Measurements from ENCODE around the gene KRTAP4-16.

KRTAP4-16 gene

DNA sequence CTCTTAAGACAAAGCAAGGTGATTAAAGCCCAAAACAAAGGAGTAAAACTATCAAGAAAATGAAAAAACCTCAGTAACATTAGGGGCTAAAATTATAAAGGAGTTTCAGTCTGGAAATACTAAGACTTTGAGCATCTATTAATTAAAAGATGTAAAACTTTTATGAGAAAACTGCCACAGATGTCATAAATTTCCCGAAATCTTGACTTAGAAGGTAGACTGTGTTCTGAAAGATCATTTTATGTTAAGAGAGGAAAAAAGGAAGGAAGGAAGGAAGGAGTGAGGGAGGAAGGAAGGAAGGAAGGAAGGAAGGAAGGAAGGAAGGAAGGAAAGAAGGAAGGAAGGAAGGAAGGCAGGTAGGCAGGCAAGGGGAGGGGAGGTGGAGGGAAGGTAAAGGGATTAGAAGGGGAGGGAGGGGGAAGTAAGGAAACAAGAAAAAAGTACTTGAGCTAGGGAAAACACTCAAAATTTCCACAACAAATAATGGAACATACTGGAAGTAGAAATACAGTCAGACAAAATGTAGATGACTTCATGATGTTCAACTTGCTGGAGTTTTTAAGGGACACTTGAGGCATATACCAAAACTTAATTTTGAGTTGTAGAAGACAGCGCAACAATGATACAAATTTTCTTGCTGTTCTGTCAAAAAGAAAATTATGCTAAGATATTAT is 45.7 kb upstream of the KRTAP4-16 start:
- H3K36me3 ChIP-seq (ENCODE audit: insufficient read depth) = no peaks in the 10 kb centered on the region
- H3K4me2 ChIP-seq = no peak overlapping the region
- no peaks in the 10 kb centered on the region for H4K20me1 ChIP-seq (ENCODE audit: insufficient read depth)
- H3K4me1 ChIP-seq (ENCODE audit: low read depth, poor library complexity, severe bottlenecking) = no peaks in the 10 kb centered on the region
- TF ChIP-seq, protein P1, sequence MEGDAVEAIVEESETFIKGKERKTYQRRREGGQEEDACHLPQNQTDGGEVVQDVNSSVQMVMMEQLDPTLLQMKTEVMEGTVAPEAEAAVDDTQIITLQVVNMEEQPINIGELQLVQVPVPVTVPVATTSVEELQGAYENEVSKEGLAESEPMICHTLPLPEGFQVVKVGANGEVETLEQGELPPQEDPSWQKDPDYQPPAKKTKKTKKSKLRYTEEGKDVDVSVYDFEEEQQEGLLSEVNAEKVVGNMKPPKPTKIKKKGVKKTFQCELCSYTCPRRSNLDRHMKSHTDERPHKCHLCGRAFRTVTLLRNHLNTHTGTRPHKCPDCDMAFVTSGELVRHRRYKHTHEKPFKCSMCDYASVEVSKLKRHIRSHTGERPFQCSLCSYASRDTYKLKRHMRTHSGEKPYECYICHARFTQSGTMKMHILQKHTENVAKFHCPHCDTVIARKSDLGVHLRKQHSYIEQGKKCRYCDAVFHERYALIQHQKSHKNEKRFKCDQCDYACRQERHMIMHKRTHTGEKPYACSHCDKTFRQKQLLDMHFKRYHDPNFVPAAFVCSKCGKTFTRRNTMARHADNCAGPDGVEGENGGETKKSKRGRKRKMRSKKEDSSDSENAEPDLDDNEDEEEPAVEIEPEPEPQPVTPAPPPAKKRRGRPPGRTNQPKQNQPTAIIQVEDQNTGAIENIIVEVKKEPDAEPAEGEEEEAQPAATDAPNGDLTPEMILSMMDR (conservative IDR thresholded peaks at IDR 0.05; ENCODE audit: low read depth, low read length) = no peak
- no peak overlapping the region for H2AFZ ChIP-seq (ENCODE audit: low read depth)
- no peak overlapping the region for H3K4me3 ChIP-seq (IDR thresholded peaks at IDR 0.05; ENCODE audit: insufficient read depth, low read depth, low read length)
- no peak overlapping the region for H3K9ac ChIP-seq
- H3K27ac ChIP-seq = no peak overlapping the region
- no peaks in the 10 kb centered on the region for H3K27me3 ChIP-seq (ENCODE audit: insufficient read depth, low read depth)
- no peaks in the 10 kb centered on the region for H3K79me2 ChIP-seq (ENCODE audit: insufficient read depth, low read depth)

DNA sequence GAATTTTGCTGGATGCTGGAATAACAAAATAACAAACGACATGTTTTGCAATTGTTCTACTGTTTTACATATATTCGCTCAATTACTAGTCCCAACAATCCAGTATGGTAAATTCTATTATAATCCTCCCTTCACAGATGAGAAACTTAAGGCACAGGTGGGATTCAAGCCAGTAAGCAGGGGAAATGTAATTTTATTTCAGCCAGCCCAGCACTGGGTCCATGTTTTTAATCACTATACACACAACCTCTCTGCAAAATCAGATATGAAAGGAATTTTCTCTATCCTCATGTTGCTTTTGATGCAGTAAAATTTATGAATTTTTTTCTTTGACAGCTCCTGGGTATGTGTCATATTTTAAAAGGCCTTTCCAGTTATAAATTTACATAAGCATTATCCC is 43.3 kb upstream of the KRTAP4-16 start:
- no peaks in the 10 kb centered on the region for H4K20me1 ChIP-seq (ENCODE audit: insufficient read depth)

DNA sequence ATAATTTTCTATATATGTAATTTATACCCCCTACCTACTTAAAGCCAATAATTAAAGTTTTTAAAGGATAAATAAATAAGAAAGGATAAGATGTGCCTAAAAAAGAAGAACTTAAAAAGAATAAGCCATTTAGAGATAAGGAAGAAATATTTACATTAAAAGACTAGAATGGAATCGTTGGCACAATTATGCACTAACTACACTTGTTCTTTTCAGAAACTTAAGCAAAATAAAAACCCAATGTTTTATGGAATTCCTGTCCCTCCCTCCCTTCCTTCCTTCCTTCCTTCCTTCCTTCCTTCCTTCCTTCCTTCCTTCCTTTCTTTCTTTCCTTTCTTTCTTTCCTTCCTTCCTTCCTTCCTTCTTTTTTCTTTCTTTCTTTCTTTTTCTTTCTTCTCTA is 42.8 kb upstream of the KRTAP4-16 start:
- no peak overlapping the region for H2AFZ ChIP-seq (ENCODE audit: low read depth)
- no peaks in the 10 kb centered on the region for H3K4me1 ChIP-seq (ENCODE audit: low read depth, poor library complexity, severe bottlenecking)
- H3K36me3 ChIP-seq (ENCODE audit: insufficient read depth) = no peaks in the 10 kb centered on the region
- H3K4me2 ChIP-seq = no peak overlapping the region
- H3K9ac ChIP-seq = no peak overlapping the region
- H4K20me1 ChIP-seq (ENCODE audit: insufficient read depth) = no peaks in the 10 kb centered on the region
- TF ChIP-seq, protein P1 (conservative IDR thresholded peaks at IDR 0.05; ENCODE audit: low read depth, low read length) = no peak
- H3K79me2 ChIP-seq (ENCODE audit: insufficient read depth, low read depth) = no peaks in the 10 kb centered on the region
- no peak overlapping the region for H3K27ac ChIP-seq
- no peaks in the 10 kb centered on the region for H3K27me3 ChIP-seq (ENCODE audit: insufficient read depth, low read depth)
- no peak overlapping the region for H3K4me3 ChIP-seq (IDR thresholded peaks at IDR 0.05; ENCODE audit: insufficient read depth, low read depth, low read length)

More for the DNA sequence above, 43.3 kb upstream of the KRTAP4-16 start:
- Histone ChIP-seq H3K27me3 (ENCODE audit: insufficient read depth, low read depth) (no peaks in the 10 kb centered on the region), H3K79me2 (ENCODE audit: insufficient read depth, low read depth) (no peaks in the 10 kb centered on the region), H3K4me1 (ENCODE audit: low read depth, poor library complexity, severe bottlenecking) (no peaks in the 10 kb centered on the region), H3K9ac (no peak overlapping the region), H3K36me3 (ENCODE audit: insufficient read depth) (no peaks in the 10 kb centered on the region), H3K4me3 (IDR thresholded peaks at IDR 0.05; ENCODE audit: insufficient read depth, low read depth, low read length) (no peak overlapping the region), H2AFZ (ENCODE audit: low read depth) (no peak overlapping the region), H3K4me2 (no peak overlapping the region), H3K27ac (no peak overlapping the region)
- TF ChIP-seq, protein P1 (conservative IDR thresholded peaks at IDR 0.05; ENCODE audit: low read depth, low read length) = no peak

DNA sequence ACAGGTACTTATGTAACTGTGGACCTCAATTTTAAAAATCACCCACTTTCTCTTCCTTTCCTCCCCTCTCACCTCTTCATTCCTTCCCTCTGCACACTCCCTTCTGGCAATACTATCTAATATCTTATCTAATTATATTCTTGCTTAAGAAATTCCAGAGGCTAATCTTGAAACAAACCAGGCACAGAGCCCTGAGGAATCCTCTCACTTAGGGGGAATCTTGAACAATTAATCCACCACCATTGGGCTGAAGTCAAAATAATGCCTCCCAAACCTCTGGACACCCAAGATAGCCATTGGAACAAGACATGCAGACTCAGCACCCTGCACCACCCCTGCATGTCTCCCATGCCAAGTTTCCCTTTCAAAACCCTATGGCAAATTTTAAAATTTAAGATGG is 39.4 kb upstream of the KRTAP4-16 start:
- Histone ChIP-seq H4K20me1 (ENCODE audit: insufficient read depth) (no peaks in the 10 kb centered on the region), H3K27ac (no peak overlapping the region), H2AFZ (ENCODE audit: low read depth) (no peak overlapping the region), H3K4me3 (IDR thresholded peaks at IDR 0.05; ENCODE audit: insufficient read depth, low read depth, low read length) (no peak overlapping the region), H3K4me2 (no peak overlapping the region), H3K9ac (no peak overlapping the region), H3K79me2 (ENCODE audit: insufficient read depth, low read depth) (no peaks in the 10 kb centered on the region), H3K27me3 (ENCODE audit: insufficient read depth, low read depth) (no peaks in the 10 kb centered on the region), H3K4me1 (ENCODE audit: low read depth, poor library complexity, severe bottlenecking) (no peaks in the 10 kb centered on the region), H3K36me3 (ENCODE audit: insufficient read depth) (no peaks in the 10 kb centered on the region)
- TF ChIP-seq, protein P1 (conservative IDR thresholded peaks at IDR 0.05; ENCODE audit: low read depth, low read length) = no peak
